Parathyroid adenoma (tissue), 2 donors: ENCODE results near the gene UQCC2.

Experiments used
- H2AFZ ChIP-seq: fragments of 300-600 bp; sonication (generic); one replicate; pipeline ENCODE4 v1.7.0; 2017; ENCODE audit warnings: antibody characterized with exemption, mild to moderate bottlenecking
- H3K27ac ChIP-seq: fragments of 300-600 bp; sonication (generic); one replicate; pipeline ENCODE4 v1.7.0; 2017
- H3K27me3 ChIP-seq: fragments of 300-600 bp; sonication (generic); one replicate; pipeline ENCODE4 v1.7.0; 2017; ENCODE audit warnings: low read length; ENCODE audit not compliant: control insufficient read depth, insufficient read depth
- H3K36me3 ChIP-seq: fragments of 300-600 bp; sonication (generic); one replicate; pipeline ENCODE4 v1.7.0; 2017; ENCODE audit warnings: low read length; ENCODE audit not compliant: control insufficient read depth, insufficient read depth
- H3K4me1 ChIP-seq: fragments of 300-600 bp; sonication (generic); one replicate; pipeline ENCODE4 v1.7.0; 2017; ENCODE audit warnings: control low read depth
- H3K4me2 ChIP-seq: fragments of 300-600 bp; sonication (generic); one replicate; pipeline ENCODE4 v1.7.0; 2017; ENCODE audit warnings: low read length
- H3K4me3 ChIP-seq: fragments of 300-600 bp; sonication (generic); one replicate; pipeline ENCODE4 v1.7.0; 2017; ENCODE audit warnings: low read depth, low read length
- H3K79me2 ChIP-seq: fragments of 300-600 bp; sonication (generic); one replicate; pipeline ENCODE4 v1.7.0; 2017; ENCODE audit warnings: control low read depth
- H3K9ac ChIP-seq: fragments of 300-600 bp; sonication (generic); one replicate; pipeline ENCODE4 v1.7.0; 2017; ENCODE audit warnings: mild to moderate bottlenecking
- H3K9me3 ChIP-seq: fragments of 300-600 bp; sonication (generic); one replicate; pipeline ENCODE4 v1.7.0; 2017; ENCODE audit warnings: low read length; ENCODE audit not compliant: control insufficient read depth
- CTCF ChIP-seq: fragments of 300-600 bp; sonication (generic); IDR thresholded peaks from one replicate; pipeline ENCODE4 v1.7.0; 2017; ENCODE audit warnings: antibody characterized with exemption, mild to moderate bottlenecking
- donor health status: primary hyperparathyroidism.

Gene UQCC2

DNA sequence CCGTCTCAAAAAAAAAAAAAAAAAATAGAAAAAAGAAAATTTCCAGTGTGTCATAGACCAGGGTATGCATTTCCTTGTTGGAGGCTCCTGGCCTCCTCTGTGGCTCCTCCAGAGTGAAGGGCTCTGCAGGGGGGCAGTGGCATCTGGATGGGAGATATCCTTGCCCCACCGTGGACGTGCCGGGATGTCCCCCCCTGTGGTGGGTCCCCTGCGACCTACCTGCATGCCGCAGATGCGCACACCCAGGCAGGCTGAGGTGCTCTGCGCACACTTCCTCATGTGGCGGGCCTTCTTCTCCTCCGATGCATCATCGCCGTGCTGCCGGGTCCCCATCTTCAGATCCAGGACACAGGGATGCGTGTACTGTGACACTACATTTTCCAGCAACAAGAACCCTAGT, 13.7 kb upstream of the UQCC2 start:
- H3K27ac ChIP-seq: no peak overlapping the region
- no peak overlapping the region for H2AFZ ChIP-seq
- no peaks in the 10 kb centered on the region for H3K79me2 ChIP-seq
- H3K9ac ChIP-seq: no peak overlapping the region
- no peaks in the 10 kb centered on the region for H3K36me3 ChIP-seq
- no peaks in the 10 kb centered on the region for H3K9me3 ChIP-seq
- H3K27me3 ChIP-seq: no peaks in the 10 kb centered on the region
- no peak for TF ChIP-seq CTCF
- no peak overlapping the region for H3K4me3 ChIP-seq
- peaks cover 5% of the 10 kb centered on the region for H3K4me1 ChIP-seq
- H3K4me2 ChIP-seq: no peak overlapping the region

DNA sequence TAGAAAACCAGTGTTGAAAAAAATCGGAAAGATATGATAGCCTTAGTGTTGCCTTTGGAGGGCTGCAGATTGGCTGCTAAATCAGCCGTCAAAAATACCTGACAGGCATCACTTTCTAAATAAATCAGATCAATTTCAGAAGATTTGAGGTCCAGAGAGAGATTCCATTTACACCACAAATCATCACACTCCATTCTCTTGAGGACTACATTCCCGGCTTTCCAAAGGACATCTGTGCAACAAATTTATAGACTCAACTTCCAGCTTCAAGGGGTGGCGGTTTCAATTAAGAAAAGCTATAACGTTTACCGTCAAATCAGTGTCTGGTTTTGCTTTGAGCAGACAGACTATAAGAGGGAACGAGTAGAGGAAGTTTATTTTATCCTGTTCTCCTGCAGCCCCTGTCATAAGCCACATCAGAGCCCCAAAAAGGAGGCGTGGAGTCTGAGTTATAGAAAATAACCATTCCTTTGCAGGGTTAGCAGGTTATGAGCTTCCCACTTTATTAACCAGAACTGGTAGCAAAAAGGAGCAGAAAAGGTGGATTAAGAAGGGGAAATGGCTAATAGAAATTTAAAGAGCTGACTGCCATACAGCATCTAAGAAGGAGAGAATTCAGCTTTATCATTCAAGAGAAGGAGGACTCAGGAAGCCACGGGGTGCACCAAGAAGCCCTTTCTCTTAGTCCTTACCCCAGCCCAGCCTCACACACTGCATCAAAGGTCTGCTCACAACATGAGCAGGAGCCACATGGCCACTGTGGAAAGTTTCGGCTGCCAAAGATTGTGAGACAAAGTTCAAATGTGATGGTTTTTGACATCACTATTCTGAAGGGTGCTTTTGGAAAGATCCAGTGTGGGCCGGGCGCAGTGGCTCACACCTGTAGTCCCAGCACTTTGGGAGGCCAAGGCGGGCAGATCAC, 12.9 kb upstream of the UQCC2 start:
- Histone ChIP-seq H3K4me1 (no peaks in the 10 kb centered on the region), H3K27ac (no peak overlapping the region), H3K36me3 (no peaks in the 10 kb centered on the region), H3K4me2 (no peak overlapping the region), H2AFZ (no peak overlapping the region), H3K4me3 (no peak overlapping the region), H3K9me3 (no peaks in the 10 kb centered on the region), H3K27me3 (no peaks in the 10 kb centered on the region), H3K9ac (no peak overlapping the region), H3K79me2 (no peaks in the 10 kb centered on the region)
- no peak for TF ChIP-seq CTCF

GRCh38 chr6:33723371-33724085, 12.0 kb upstream of the UQCC2 start:
- no peak for TF ChIP-seq CTCF
- Histone ChIP-seq H3K79me2 (no peaks in the 10 kb centered on the region), H3K9ac (no peak overlapping the region), H3K4me1 (no peaks in the 10 kb centered on the region), H3K4me3 (no peak overlapping the region), H3K4me2 (no peak overlapping the region), H3K27me3 (no peaks in the 10 kb centered on the region), H3K36me3 (no peaks in the 10 kb centered on the region), H2AFZ (no peak overlapping the region), H3K9me3 (no peaks in the 10 kb centered on the region), H3K27ac (no peak overlapping the region)

DNA sequence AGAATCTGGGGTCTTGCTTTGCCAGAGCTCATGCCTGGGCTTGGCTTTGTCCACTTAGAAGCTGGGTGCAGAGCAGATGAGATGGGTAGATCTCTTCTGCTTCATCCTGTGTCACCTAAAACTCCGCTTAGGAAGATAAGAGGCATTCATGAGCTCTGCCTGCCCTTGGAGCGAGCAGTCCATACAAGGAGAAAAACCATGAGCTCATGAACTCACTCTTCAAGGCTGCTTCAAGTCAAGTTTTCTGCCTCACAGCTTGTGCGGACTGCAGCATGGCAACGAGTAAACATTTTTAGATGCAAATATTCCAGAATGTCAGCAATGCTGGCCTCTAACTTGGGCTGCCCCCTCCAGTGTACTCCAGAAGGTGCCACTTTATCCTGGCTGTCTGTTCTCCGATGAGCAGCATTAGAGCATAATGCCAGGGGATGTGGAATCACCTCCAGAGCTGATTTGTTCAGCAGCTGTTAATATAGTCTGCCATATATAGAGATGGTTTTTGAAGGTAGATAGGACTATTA, 10.7 kb upstream of the UQCC2 start:
- Histone ChIP-seq H3K79me2 (no peaks in the 10 kb centered on the region), H3K4me3 (no peak overlapping the region), H3K4me2 (no peak overlapping the region), H3K27me3 (no peaks in the 10 kb centered on the region), H2AFZ (no peak overlapping the region), H3K9me3 (no peaks in the 10 kb centered on the region), H3K27ac (no peak overlapping the region), H3K36me3 (no peaks in the 10 kb centered on the region), H3K4me1 (no peaks in the 10 kb centered on the region), H3K9ac (no peak overlapping the region)
- TF ChIP-seq CTCF: no peak
